ENCODE measurements around the gene SMURF1.
"Not testable (repeated sequence)": the region's sequence is repeated elsewhere in the genome, so short reads cannot be mapped to it uniquely, and the experiment has no call there.

Gene SMURF1

DNA sequence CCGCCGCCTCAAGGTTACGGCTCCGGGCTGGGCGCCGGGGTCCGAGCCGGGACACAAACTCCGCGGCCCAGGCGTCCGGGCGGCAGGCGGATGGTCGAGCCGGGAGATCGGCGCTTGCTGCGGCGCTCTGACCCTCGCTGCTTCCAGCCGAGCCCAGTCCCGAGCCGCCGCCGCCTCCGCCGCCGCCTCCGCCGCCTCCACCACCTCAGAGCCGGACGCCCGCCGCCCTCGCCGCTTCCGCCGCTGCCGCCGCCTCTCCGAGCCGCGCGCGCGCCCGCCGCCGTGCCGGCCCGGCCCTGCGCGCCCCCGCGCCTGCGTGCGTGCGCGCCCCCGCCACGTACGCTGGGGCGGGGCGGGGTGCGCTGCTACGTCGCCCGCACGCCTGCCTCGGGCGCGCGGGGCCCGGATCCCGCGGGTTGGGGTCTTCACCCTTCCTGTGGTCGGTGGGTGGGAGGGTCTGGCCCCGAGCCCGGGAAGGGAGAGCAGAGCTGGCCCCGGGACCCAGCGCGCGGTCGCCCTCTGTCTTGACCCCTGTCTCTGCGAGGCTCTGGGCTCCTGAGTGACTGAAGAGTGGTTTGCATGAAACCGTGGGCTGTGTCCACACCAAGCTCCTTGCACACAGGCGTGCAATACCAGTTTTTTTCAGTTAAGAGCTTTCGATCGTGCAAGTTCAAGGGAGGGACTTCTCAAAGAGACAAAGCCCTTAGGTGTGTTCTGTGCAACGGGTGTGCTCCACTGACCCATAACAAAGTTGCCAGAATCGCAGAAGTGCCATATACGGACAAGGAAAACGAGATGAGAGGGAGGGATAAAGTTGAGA lies at the start of gene SMURF1:
SMURF1 (minus strand) TSS at position 256 of the 820 bp plus-strand sequence. CDS start 328 bp downstream, outside the sequence.
- peak; percentile 21 for DNase-seq

DNA sequence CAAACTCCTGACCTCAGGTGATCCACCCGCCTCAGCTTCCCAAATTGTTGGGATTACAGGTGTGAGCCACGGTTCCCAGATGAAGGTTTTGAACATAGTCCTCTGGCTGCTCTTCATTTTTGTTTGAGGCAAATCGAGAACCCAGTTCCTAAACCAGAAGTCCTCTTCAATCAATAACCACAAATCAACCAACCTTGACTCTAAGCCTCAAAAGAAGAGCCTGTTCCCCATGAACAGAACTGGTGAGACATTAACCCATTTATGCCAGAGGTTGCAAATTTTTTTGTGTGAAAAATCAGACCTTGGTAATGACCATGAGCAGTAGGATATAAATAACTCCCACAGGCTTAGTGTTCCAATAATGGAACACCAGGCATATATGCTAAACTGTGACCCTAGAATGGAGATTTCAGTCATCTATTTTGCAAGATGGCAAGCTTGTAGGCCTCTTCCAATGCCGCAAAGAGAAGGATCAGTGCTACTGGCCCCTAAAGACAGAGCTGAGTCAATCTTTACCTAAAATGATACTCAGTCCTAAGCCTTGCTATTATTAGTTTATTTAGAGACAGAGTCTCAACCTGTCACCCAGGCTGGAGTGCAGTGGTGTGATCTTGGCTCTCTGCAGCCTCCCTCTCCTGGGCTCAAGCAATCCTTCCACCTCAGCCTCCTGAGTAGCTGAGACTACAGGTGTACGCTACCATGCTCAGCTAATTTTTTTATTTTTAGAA lies 48.1 kb upstream of the SMURF1 start:
- DNase-seq: no peak

DNA sequence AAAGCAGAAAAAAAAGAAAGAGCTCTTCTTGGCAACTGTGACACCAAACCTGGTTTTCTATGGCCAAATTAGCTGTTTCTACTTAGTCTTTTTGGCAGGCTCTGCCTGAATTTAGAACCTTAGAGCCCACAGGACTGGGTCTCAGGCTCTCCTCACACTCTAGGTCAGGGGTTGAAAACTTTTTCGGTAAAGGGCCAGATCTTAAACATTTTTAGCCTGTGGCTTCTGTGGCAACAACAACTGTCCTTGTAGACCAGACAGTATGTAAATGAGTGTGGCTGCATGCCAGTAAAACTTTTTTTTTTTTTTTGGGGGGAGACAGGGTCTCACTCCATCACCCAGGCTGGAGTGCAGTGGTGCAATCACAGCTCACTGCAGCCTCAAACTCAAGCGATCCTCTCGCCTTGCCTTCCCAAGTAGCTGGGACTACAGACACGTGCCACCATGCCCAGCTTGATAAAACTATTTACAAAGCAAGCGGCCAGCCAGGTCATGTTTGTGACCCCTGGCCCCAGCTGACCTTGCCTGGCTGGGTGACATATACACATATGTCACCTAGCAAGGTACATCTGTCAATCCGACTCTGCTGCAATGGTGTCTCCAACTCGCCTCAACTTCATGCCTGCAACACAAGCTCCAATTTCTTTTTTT lies 46.6 kb upstream of the SMURF1 start:
- no peak for DNase-seq

DNA sequence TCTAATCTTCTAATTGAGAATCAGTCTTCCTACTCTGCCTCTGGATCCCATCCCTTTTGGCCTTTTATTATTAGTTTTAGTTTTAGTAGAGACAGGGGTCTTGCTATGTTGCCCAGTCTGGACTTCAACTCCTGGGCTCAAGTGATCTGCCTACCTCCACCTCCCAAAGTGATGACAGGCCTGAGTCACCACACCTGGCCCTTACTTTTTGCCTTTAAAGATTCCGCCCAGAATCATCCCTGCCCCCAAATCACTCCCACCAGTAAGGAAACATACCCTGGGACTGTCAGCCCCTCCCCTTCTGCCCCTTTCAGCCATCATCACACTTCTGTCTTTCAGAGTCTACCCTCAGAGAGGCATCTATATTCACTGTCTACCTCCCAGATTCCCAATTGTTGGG lies 45.3 kb upstream of the SMURF1 start:
- DNase-seq: no peak

DNA sequence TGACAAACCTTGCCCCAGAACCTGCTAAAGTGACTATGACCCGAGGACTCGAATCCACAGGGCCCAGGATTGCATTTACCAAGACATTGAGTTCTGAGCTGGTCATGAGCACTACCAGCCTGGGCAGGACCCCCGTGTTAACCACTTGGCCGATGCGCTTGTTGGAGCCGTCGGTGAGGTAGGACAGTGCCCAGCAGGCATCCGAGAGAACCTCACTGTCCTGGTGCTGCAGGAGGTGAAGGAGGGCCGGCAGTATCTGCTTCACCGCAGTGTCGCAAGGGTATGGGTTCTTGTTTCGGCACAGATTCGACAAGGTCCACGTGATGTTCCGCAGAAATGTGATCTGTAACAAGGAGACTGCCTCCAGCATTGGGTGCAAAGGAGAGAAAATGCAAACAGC lies 44.3 kb upstream of the SMURF1 start:
- DNase-seq: no peak

DNA sequence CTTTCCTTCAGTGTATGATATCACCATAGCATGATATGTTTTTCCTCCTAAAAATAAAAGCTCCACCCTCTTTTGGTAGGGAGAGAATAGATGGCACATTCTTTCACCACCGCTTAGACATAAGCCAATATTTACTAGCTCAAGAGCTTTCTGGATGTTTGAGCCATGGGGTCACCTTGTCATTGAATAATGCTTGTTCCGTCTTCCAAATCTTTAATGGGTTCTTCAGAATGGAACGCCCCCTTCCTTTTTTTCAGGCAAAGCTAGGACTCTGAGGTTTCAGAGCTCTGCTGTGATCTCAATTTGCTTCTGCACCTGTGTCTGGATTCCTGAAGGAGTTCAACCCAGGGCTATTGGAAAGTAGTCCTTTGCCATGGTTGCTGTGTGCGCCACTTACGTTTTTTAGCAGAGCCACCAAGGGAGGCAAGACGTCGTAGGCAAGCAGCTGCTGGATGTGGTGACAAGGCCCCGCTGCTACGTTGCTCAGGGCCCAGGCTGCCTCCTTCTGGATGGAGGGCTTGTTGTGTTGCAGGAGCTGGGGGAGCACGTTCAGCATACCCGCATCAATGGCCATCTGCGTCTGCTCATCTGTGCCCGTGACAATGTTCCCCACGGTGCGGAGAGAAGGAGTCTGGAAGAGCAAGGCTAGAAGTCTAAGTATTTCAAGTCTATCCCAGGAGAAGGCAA lies 40.8 kb upstream of the SMURF1 start:
- no peak for DNase-seq

DNA sequence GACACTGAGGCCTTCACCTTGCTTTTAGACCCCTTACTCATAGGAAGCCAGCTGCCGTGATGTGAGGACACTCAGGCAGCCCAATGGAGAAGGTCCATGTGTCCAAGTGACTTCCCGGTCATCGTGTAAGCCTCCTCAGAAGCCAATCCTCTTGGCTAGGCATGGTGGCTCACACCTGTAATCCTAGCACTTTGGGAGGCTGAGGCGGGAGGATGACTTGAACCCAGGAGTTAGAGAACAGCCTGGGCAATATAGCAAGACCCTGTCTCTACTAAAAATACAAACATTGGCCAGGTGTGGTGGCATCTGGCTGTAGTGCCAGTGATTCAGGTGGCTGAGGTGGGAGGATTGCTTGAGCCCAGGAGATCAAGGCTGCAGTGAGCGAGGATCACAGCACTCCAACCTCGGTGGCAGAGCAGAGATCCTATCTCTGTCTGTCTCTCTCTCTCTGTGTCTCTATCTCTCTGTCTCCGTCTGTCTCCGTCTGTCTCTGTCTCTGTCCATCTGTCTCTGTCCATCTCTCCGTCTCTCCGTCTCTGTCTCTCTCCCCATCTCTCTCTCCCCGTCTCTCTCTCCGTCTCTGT lies 36.3 kb upstream of the SMURF1 start:
- no peak for DNase-seq

DNA sequence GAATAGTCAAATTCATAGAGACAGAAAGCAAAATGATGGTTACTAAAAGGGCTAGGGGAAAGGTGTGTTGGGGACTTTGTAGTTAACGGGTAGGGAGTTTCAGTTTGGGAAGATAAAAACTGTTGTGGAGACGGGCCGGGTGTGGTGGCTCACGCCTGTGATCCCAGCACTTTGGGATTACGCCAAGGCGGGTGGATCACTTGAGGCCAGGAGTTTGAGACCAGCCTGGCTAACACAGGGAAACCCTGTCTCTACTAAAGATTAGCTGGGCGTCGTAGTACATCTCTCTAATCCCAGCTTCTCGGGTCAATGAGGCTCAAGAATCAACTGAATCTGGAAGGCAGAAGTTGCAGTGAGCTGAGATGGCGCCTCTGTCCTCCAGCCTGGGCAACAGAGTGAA lies 33.3 kb upstream of the SMURF1 start:
- no peak for DNase-seq

DNA sequence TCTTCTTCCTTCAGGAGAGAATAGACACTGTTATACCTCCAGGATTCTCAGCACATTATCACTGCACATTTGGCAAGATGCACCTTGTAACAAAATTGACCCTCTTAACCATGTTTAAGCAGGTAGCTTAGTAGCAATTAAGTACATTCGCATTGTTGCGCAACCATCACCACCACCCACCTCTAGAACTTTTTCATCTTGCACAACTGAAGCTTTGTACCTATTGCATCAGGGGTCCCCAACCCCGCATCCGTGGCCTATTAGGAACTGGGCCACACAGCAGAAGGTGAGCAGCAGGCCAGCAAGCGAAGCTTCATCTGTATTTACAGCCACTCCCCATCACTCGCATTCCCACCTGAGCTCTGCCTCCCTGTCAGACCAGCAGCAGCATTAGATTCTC lies 29.9 kb upstream of the SMURF1 start:
- DNase-seq: no peak

DNA sequence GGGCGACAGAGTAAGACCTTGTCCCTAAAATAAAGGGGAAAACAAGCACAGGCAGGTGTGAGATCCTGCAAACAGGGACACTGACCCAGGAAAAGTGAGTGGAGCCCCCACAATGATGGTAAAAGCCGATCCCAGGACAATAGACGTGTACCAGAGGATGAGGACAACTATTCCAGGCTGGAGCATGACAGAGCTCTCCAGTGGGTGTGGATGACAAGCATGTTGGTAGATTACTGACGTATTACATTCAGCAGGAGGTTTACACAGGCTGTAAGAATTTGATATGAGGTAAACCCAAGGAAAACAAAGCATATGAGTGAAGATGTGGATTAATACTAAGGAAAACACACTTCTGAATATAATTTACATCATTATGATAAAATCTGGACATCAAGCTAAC lies 27.8 kb upstream of the SMURF1 start:
- no peak for DNase-seq

DNA sequence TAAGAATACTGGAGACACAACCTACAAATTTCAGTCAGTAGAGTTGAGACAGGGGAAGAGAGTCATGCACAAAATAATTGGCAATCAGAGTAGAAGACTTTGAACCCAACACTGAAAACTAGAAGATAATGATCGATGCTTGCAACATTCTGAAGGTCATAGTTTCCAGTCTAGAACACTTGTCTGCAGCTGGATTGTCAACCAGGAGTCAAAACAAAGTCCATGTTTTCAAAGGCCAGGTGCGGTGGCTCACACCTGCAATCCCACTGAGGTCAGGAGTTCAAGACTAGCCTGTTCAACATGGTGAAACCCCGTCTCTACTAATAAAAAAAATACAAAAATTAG lies 26.8 kb upstream of the SMURF1 start:
- no peak for DNase-seq

DNA sequence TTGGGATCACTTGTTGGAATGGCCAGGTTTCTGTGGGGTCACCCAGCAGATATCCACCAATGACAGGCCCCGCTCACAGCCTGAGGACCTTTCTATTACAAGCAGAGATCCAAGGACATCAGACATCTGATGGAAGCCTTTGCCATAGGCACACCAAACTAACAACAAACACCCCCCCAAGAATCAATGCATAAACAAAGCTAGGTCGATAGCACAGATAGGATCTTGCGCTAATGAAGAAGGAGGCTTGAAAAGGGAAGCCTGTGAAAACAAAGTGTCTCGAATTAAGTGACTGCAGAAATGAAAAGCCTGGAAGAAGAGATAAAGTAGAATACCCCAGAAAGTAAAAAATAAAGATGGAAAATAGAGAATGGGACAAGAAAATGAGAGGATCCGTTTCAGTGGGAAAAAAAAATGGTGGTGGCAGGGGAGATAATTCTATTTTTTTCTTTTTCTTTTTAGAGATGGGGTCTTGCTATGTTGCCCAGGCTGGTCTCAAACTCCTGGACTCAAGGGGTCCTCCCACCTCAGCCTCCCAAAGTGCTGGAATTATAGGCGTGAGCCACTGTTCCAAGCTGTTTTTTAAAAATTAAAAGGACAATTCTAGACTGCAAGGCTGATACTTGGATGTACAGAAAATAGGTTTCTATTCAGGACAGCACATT lies 26.3 kb upstream of the SMURF1 start:
- no peak for DNase-seq

DNA sequence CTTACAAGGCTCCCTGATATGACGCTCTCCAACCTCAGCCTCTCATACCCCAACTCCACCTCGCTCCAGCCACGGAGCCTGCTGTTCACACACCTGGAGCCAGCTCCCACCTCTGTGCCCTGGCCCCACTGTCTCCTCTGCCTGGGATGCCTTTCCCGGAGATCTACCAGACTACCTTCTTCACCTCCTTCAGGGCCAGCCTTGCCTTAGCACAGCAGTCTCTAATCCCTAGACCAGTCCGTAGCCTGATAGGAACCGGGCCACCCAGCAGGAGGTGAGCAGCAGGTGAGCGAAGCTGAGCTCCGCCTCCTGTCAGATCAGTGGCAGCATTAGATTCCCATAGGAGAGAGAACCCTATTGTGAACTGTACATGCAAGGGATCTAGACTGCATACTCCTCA lies 23.2 kb upstream of the SMURF1 start:
- no peak for DNase-seq

DNA sequence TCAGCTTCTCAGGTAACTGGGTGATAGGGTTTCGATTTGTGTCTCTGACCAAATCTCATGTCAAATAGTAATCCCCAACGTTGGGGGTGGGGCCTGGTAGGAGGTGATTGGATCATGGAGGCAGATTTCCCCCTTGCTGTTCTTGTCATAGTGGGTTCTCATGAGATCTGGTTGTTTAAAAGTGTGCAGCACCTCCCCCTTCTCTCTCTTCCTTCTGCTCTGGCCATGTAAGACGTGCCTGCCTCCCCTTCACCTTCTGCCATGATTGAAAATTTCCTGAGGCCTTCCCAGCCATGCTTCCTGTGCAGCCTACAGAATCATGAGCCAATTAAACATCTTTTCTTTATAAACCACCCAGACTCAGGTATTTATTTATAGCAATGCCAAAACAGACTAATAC lies 21.9 kb upstream of the SMURF1 start:
- no peak for DNase-seq

DNA sequence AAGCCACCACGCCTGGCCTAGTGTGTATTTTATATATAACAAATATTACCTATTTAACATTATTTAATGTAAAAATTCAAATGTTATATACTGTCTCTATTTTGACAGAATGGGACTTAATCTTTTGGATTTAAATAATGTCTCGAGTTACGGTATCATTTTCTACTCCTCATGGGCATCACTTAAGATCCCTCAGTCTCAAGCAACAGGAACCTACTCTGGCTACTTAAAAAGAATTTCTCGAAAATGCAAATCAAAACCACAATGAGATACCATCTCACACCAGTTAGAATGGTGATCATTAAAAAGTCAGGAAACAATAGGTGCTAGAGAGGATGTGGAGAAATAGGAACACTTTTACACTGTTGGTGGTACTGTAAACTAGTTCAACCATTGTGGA lies 19.8 kb upstream of the SMURF1 start:
- DNase-seq: not testable (repeated sequence)

DNA sequence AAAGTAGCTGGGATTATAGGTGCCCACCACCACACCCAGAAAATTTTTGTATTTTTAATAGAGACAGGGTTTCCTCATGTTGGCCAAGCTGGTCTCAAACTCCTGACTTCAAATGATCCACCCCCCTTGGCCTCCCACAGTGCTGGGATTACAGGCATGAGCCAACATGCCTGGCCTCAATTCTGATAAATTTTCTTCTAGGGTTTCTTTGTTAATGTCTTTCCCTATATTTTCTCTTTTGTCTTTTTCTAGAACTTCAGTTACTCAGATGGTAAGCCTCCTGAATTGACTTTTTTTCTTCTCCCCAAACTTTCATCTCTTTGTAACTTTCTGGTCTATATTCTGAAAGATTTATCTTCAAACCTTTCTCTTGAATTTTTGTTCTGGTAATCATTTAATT lies 12.7 kb upstream of the SMURF1 start:
- no peak for DNase-seq

DNA sequence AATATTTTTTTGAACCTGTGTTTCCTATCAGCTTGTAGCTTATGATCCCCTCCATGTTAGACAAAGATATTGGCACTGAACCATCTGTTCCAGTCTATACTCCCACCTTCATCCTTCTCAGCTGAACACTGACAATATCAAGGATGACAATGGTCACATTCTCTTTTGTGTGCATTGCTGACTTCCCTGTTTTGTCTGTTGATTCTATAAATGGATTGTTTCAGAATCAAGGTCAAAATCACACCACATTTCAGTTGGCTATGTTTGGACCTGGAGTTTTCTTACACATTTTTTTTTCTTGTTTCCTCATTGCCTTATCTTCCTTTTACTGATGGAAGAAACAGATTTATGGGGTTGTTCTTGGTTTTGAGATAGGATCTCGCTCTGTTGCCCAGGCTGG lies 11.3 kb upstream of the SMURF1 start:
- peak; percentile 41 for DNase-seq

DNA sequence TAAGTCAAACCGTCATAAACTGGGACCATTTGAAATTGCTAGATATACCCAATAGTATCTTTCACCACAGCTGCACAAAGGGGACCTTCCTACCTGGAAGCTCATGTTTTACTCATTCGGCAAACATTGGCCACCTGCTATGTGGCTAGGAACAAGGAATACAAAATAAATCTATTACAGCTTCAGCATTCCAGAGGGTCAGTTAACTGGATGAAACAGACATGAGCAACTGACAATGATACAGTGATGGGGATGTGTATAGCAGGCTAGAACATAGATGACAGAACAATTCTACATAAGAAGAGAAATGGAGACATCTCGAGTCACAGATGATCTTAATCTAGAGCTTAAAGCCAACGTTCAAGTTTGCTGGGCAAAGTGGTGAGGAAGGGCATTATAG lies 3.1 kb upstream of the SMURF1 start:
- no peak for DNase-seq

DNA sequence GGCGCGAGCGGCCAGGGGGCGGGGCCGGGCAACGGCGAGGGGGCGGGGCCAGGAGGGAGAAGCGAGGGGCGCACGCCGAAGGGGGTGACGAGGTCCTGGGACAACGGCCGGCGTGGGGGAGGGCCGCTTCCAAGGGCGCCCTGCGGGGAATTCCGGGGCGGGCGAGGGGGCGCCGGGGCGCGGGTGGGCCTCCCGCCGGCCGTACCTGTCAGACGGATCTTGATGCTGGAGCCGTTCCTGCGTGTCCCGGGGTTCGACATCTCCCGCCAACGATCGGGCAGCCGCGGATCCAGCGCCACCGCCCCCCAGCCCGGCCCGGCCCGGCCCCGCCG lies 421 bp downstream of the SMURF1 start:
- no peak for DNase-seq

DNA sequence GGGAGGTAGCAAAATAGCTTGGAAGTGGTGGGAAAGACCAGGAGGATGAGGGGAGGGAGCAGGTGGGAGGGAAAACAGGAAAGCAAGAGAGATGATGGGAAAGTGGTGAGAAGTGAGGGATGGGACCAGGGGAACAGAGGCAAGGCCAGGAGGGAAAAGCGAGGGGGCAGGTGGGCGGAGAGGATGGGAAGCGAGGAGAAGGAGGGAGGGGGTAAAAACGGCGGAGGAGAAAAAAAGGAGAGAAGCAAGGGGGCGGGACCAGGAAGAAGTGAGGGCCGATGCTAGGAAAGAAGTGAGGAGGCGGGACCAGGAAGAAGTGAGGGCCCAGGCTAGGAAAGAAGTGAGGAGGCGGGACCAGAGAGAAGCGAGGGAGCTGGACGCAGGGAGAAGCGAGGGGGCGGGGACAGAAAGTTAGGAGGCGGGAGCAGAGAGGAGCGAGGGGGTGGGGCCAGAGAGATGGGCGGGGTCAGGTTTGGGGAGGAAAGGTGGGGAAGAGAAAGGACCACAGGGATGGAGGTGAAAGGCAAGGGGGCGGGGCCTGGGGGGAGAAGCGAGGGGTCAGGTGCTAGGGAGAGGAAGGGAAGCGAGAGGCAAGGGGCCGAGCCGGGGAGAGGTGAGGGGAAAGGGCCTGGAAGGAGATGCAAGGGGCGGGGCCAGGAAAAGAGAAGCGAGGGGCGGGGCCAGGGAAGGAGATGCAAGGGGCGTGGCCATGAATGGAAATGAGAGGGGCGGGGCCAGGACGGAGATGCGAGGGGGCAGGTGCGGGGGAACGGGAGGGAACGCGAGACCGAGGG lies 984 bp downstream of the SMURF1 start:
- DNase-seq: peak; percentile 50

DNA sequence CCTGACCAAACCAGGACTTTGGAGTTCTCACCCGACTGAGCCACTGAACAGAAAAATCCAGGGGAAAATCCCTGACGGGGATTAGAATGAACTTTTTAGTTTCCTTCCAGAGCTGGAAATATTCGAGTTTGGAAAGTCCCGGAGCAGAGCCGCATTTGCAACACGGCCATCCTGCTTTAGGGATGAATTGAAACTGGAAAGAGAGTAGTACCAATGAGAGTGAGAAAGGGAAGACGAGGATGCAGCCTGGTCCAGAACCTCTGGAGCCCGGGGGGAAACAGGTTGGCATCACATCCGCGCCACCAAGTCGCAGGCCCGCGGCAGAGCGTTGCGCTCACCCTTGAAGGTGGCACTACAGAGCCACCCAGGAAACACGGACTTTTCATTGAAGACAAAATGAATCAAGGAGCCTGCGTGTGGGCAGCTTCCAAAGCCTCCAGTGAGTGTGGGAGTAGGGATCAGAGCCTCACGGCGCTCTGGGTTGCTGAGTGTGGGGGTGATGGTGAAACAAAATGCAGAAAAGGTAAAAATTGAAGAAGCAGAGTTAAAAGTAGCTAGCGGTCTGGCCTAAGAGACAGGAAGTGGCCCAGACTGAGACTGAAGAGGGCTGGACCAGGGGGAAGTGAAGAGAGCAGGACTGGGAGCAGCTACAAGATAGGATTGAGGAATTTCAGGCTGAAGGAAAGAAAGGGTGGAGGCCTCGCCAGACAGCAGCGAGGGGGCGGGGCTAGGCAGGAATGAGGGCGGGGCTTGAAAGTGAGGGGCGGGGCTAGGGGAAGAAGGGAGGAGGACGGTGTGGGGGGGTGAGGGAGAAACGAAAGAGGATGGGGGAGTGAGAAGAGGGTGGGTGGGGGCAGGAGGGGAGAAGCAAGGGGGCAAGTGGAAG lies 1.8 kb downstream of the SMURF1 start:
- no peak for DNase-seq
